ENCODE results near the gene RHOBTB3. TPM values are rescaled to one million over a fixed set of nuclear protein-coding genes. Genes with fewer than 3 reads are reported as not detected.

Gene RHOBTB3
- total and polyA plus RNA-seq, 2 donors (not counting 1 experiment from before 2014, with no cell fraction given) = 337 to 338 TPM

DNA sequence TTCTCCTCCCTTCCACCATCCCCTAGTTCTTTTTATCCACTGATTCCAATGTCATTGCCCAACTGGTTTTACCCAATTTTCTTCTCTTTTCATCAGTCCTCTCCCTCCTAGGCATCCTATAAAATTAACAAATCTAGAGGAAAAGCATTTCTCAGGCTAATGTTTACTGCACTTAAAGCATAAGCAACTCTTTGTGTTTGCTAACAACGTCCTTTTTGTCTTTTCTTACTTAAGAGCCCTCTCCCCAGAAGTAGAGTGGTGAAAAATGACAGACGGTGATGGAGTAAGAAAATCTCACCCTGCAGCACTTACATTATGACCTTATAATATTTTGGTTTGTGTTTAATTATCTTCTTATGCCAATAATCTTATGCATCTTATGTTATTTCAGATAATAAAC is 46.8 kb upstream of the RHOBTB3 start:
- Histone ChIP-seq H3K4me3 (replicated peaks in 1 of 4; ENCODE audit: control extremely low read depth in 1 of 4, insufficient read depth in 1 of 4, low read depth in 3 of 4, low read length in 4 of 4) (no peak overlapping the region), H4K20me1 (ENCODE audit: control insufficient read depth, extremely low read depth, insufficient read depth, low read length) (no peaks in the 10 kb centered on the region), H3K27me3 (ENCODE audit: control insufficient read depth, insufficient read depth, low read length) (no peaks in the 10 kb centered on the region), H3K79me2 (ENCODE audit: control insufficient read depth, insufficient read depth, low read length) (no peaks in the 10 kb centered on the region), H3K9ac (ENCODE audit: insufficient read depth, low read length) (no peak overlapping the region), H3K4me1 (ENCODE audit: control insufficient read depth, extremely low read depth, insufficient read depth, low read length) (no peaks in the 10 kb centered on the region), H3K9me3 (ENCODE audit: control insufficient read depth, insufficient read depth, low read depth, low read length) (no peaks in the 10 kb centered on the region), H3K4me2 (ENCODE audit: extremely low read depth, insufficient read depth, low read length) (no peak overlapping the region), H3K36me3 (ENCODE audit: control insufficient read depth, insufficient read depth, low read length) (no peaks in the 10 kb centered on the region), H2AFZ (ENCODE audit: low read length) (no peak overlapping the region), H3K27ac (ENCODE audit: insufficient read depth, low read length) (no peak overlapping the region)
- TF ChIP-seq, protein P1, sequence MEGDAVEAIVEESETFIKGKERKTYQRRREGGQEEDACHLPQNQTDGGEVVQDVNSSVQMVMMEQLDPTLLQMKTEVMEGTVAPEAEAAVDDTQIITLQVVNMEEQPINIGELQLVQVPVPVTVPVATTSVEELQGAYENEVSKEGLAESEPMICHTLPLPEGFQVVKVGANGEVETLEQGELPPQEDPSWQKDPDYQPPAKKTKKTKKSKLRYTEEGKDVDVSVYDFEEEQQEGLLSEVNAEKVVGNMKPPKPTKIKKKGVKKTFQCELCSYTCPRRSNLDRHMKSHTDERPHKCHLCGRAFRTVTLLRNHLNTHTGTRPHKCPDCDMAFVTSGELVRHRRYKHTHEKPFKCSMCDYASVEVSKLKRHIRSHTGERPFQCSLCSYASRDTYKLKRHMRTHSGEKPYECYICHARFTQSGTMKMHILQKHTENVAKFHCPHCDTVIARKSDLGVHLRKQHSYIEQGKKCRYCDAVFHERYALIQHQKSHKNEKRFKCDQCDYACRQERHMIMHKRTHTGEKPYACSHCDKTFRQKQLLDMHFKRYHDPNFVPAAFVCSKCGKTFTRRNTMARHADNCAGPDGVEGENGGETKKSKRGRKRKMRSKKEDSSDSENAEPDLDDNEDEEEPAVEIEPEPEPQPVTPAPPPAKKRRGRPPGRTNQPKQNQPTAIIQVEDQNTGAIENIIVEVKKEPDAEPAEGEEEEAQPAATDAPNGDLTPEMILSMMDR (conservative IDR thresholded peaks at IDR 0.05 in 1 of 2, IDR thresholded peaks at IDR 0.05 in 1 of 2; ENCODE audit: low read depth in 1 of 2, low read length in 2 of 2) = no peak
- no peak for TF ChIP-seq EZH2 (IDR thresholded peaks at IDR 0.05; ENCODE audit: low read length, missing control alignments)
- no peak for DNase-seq (ENCODE audit: low read depth in 2 of 2)

DNA sequence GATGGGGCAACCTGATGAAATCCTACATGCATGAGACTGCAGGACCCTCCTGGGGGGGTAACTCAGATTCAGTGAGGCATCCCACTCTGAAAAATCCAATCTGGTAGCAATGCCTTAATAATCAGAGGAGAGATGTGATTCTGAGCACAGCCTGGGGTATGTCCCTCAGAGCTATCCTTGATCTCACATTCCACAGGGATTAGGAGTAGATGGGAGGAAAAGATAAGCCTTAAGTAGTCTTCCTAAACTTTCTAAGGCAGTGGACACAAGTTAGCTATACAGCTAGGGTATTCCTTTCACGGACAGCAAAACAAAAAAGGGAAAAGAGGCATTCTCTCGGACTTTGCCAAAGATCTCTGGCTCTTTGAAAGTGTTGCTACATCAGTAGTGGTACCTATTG is 44.5 kb upstream of the RHOBTB3 start:
- Histone ChIP-seq H4K20me1 (ENCODE audit: control insufficient read depth, extremely low read depth, insufficient read depth, low read length) (no peaks in the 10 kb centered on the region), H3K79me2 (ENCODE audit: control insufficient read depth, insufficient read depth, low read length) (no peaks in the 10 kb centered on the region), H3K27me3 (ENCODE audit: control insufficient read depth, insufficient read depth, low read length) (no peaks in the 10 kb centered on the region), H3K9me3 (ENCODE audit: control insufficient read depth, insufficient read depth, low read depth, low read length) (no peaks in the 10 kb centered on the region), H3K36me3 (ENCODE audit: control insufficient read depth, insufficient read depth, low read length) (no peaks in the 10 kb centered on the region), H3K4me1 (ENCODE audit: control insufficient read depth, extremely low read depth, insufficient read depth, low read length) (no peaks in the 10 kb centered on the region), H3K27ac (ENCODE audit: insufficient read depth, low read length) (no peak overlapping the region), H3K4me2 (ENCODE audit: extremely low read depth, insufficient read depth, low read length) (no peak overlapping the region), H2AFZ (ENCODE audit: low read length) (no peak overlapping the region), H3K4me3 (replicated peaks in 1 of 4; ENCODE audit: control extremely low read depth in 1 of 4, insufficient read depth in 1 of 4, low read depth in 3 of 4, low read length in 4 of 4) (no peak overlapping the region), H3K9ac (ENCODE audit: insufficient read depth, low read length) (no peak overlapping the region)
- TF ChIP-seq EZH2 (IDR thresholded peaks at IDR 0.05; ENCODE audit: low read length, missing control alignments) = no peak
- TF ChIP-seq, protein P1 (conservative IDR thresholded peaks at IDR 0.05 in 1 of 2, IDR thresholded peaks at IDR 0.05 in 1 of 2; ENCODE audit: low read depth in 1 of 2, low read length in 2 of 2) = no peak
- peak in 1 of 2 donors; percentile 36 for DNase-seq (ENCODE audit: low read depth in 2 of 2)

DNA sequence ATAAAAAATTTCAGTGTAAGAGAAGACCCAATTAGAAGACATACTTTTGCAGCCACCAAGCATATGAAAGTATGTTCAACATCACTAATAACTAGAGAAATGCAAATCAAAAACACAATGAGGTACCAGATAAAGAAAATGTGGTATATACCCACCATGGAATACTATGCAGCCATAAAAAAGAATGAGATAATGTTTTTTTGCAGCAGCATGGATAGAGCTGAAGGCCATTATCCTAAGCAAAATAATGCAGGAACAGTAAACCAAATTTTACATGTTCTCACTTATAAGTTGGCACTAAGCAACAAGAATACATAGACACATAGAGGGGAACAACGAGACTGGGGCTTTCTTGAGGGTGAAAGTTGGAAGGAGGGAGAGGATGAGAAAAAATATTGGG is 41.5 kb upstream of the RHOBTB3 start:
- Histone ChIP-seq H3K9me3 (ENCODE audit: control insufficient read depth, insufficient read depth, low read depth, low read length) (no peaks in the 10 kb centered on the region), H3K79me2 (ENCODE audit: control insufficient read depth, insufficient read depth, low read length) (no peaks in the 10 kb centered on the region), H4K20me1 (ENCODE audit: control insufficient read depth, extremely low read depth, insufficient read depth, low read length) (no peaks in the 10 kb centered on the region), H3K27ac (ENCODE audit: insufficient read depth, low read length) (no peak overlapping the region), H3K36me3 (ENCODE audit: control insufficient read depth, insufficient read depth, low read length) (no peaks in the 10 kb centered on the region), H3K9ac (ENCODE audit: insufficient read depth, low read length) (no peak overlapping the region), H2AFZ (ENCODE audit: low read length) (no peak overlapping the region), H3K27me3 (ENCODE audit: control insufficient read depth, insufficient read depth, low read length) (no peaks in the 10 kb centered on the region), H3K4me2 (ENCODE audit: extremely low read depth, insufficient read depth, low read length) (no peak overlapping the region), H3K4me1 (ENCODE audit: control insufficient read depth, extremely low read depth, insufficient read depth, low read length) (no peaks in the 10 kb centered on the region), H3K4me3 (replicated peaks in 1 of 4; ENCODE audit: control extremely low read depth in 1 of 4, insufficient read depth in 1 of 4, low read depth in 3 of 4, low read length in 4 of 4) (no peak overlapping the region)
- DNase-seq (ENCODE audit: low read depth in 2 of 2) = no peak
- no peak for TF ChIP-seq EZH2 (IDR thresholded peaks at IDR 0.05; ENCODE audit: low read length, missing control alignments)
- TF ChIP-seq, protein P1 (conservative IDR thresholded peaks at IDR 0.05 in 1 of 2, IDR thresholded peaks at IDR 0.05 in 1 of 2; ENCODE audit: low read depth in 1 of 2, low read length in 2 of 2) = no peak

Measured in fibroblast of lung (primary cell).